Measurements from ENCODE around the gene STK24. TPM values are rescaled to one million over a fixed set of nuclear protein-coding genes. Genes with fewer than 3 reads are reported as not detected.
A peak's percentile ranks its signal among the peaks of the same experiment; 100 is the strongest.

STK24 gene
- total RNA-seq, 3 donors from 2014 or later = 135 to 152 (median 142) TPM

GRCh38 chr13:98538876-98539275, 38.0 kb downstream of the STK24 start:
- Mint-ChIP-seq H3K36me3 (ENCODE audit: insufficient read depth) (peaks cover 6% of the 10 kb centered on the region), H3K4me3 (peak overlapping the region; percentile 19), H3K4me1 (ENCODE audit: low read depth) (peaks cover 94% of the 10 kb centered on the region), H3K9me3 (no peaks in the 10 kb centered on the region), H3K27me3 (ENCODE audit: low read depth) (no peaks in the 10 kb centered on the region)
- DNase-seq (no peak), ATAC-seq (no peak)

GRCh38 chr13:98537740-98538139, 39.2 kb downstream of the STK24 start:
- Mint-ChIP-seq H3K4me1 (ENCODE audit: low read depth) (peaks cover 89% of the 10 kb centered on the region), H3K27me3 (ENCODE audit: low read depth) (no peaks in the 10 kb centered on the region), H3K4me3 (no peak overlapping the region), H3K36me3 (ENCODE audit: insufficient read depth) (peaks cover 9% of the 10 kb centered on the region), H3K9me3 (no peaks in the 10 kb centered on the region)
- DNase-seq (no peak), ATAC-seq (no peak)

DNA sequence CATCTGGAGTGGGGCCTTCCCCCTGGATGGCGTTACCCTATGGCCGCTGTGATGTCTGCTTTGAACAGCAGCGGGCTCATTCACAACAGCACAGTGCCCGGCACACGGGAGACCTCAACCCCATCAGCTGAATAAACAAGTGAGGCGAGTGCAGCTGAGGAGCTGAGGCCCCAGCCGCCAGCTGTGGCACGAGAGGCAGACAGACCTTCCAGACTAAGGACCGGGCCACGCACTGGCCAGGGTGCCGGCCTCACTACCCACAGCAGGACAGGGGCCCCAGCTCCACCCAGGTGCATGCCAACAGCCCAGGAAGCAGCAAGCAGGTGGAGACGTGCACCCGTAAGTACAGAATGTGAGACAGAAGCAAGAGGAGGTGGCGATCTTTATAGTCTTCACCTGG, 39.6 kb downstream of the STK24 start:
- Mint-ChIP-seq H3K4me1 (ENCODE audit: low read depth) (peaks cover 89% of the 10 kb centered on the region), H3K36me3 (ENCODE audit: insufficient read depth) (peaks cover 9% of the 10 kb centered on the region), H3K4me3 (no peak overlapping the region), H3K27me3 (ENCODE audit: low read depth) (no peaks in the 10 kb centered on the region), H3K9me3 (no peaks in the 10 kb centered on the region)
- ATAC-seq (no peak), DNase-seq (no peak)

GRCh38 chr13:98536729-98537128, 40.2 kb downstream of the STK24 start:
- no peaks in the 10 kb centered on the region for H3K9me3 Mint-ChIP-seq
- peaks cover 89% of the 10 kb centered on the region for H3K4me1 Mint-ChIP-seq (ENCODE audit: low read depth)
- no peaks in the 10 kb centered on the region for H3K27me3 Mint-ChIP-seq (ENCODE audit: low read depth)
- peaks cover 9% of the 10 kb centered on the region for H3K36me3 Mint-ChIP-seq (ENCODE audit: insufficient read depth)
- ATAC-seq (no peak), DNase-seq (no peak)
- H3K4me3 Mint-ChIP-seq = no peak overlapping the region

DNA sequence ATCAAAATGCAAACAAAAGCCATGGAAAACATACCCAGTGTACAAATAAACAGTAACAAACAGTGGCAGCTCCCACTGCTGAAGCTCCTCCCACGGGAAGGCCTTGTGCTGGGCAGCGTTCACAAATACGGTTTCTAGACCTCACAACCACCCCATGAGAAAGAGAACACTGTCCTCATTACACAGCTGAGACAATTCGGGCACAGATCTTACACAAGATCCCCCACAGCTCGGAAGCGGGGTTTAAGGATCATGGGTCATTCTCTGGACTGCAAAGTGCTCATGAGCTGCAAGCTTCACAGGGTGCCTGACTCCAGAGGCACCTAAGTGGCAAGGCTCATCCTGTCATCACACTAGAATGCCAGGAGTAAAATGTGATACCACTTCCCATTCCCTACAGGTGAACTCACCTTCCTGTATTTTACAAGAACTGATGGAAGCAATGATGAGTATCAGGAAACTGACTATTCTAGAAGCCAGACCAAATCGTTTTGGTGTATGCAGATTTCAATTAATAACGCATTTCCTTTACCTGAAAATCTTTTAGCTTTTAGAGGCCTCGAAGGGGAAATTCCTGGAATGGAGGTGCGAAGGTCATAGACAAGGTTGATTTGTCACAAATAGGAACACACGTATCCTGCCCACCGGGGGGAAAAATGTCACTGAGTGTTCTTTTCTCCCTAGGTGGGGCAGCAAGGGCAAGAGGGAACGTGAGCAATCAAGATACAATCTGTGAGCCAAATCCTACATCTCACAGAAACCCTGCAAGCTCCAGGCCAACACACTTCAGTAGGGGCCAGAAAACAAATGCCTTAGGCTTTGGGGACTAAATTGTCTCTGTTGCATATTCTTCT, 41.2 kb downstream of the STK24 start:
- H3K4me3 Mint-ChIP-seq = no peak overlapping the region
- ATAC-seq (no peak), DNase-seq (no peak)
- H3K27me3 Mint-ChIP-seq (ENCODE audit: low read depth) = no peaks in the 10 kb centered on the region
- peaks cover 9% of the 10 kb centered on the region for H3K36me3 Mint-ChIP-seq (ENCODE audit: insufficient read depth)
- no peaks in the 10 kb centered on the region for H3K9me3 Mint-ChIP-seq
- peaks cover 89% of the 10 kb centered on the region for H3K4me1 Mint-ChIP-seq (ENCODE audit: low read depth)

- H3K36me3 Mint-ChIP-seq (ENCODE audit: insufficient read depth) = peaks cover 9% of the 10 kb centered on the region
- H3K27me3 Mint-ChIP-seq (ENCODE audit: low read depth) = no peaks in the 10 kb centered on the region
- H3K9me3 Mint-ChIP-seq = no peaks in the 10 kb centered on the region
- ATAC-seq (no peak), DNase-seq (no peak)
- no peak overlapping the region for H3K4me3 Mint-ChIP-seq
- peaks cover 89% of the 10 kb centered on the region for H3K4me1 Mint-ChIP-seq (ENCODE audit: low read depth)
Observed at GRCh38 chr13:98534821-98535220, 42.1 kb downstream of the STK24 start.

DNA sequence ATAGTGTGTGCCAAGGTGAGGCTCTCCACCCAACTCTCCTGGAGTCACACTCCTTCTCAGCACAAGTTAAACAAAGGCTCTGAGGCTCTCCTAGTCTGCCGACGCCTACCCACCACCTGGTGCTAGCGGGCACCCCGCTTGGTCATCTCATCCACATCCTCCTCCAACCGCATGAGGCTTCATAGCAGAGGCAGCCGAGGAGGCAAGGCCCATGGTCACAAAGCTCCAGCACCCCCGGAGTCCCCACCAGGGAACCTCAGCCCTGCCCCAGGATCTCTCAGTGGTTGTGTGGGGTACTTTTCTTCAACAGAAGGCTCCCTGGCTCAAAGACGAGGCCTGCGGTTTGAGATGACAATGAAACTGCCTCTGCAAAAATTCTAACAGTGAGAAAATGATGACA, 43.0 kb downstream of the STK24 start:
- H3K4me3 Mint-ChIP-seq = no peak overlapping the region
- no peak for DNase-seq
- ATAC-seq = peak; percentile 36 to 46
- no peaks in the 10 kb centered on the region for H3K27me3 Mint-ChIP-seq (ENCODE audit: low read depth)
- H3K36me3 Mint-ChIP-seq (ENCODE audit: insufficient read depth) = peaks cover 6% of the 10 kb centered on the region
- peaks cover 89% of the 10 kb centered on the region for H3K4me1 Mint-ChIP-seq (ENCODE audit: low read depth)
- H3K9me3 Mint-ChIP-seq = no peaks in the 10 kb centered on the region

DNA sequence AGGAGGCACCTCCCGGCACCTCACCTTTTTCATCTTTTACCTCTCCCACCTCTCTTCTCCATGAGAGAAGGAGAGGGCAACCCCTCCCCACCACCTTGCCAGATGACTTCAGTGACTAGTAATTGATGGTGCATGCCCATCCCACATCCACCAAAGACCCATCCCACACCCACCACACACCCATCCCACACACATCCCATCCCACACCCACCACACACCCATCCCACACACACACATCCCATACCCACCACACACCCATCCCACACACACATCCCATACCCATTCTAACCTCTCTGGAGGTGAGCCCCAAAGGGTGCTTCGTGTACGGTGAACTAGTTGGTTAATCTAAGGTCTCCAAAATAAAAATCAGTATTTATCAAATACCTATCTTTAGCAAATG, 44.7 kb downstream of the STK24 start:
- no peaks in the 10 kb centered on the region for H3K27me3 Mint-ChIP-seq (ENCODE audit: low read depth)

GRCh38 chr13:98530217-98530616, 46.7 kb downstream of the STK24 start:
- no peak overlapping the region for H3K4me3 Mint-ChIP-seq

More for the DNA sequence above, 44.7 kb downstream of the STK24 start:
- no peak for ATAC-seq
- peaks cover 9% of the 10 kb centered on the region for H3K36me3 Mint-ChIP-seq (ENCODE audit: insufficient read depth)
- no peaks in the 10 kb centered on the region for H3K9me3 Mint-ChIP-seq
- no peak for DNase-seq
- H3K4me3 Mint-ChIP-seq = no peak overlapping the region
- peaks cover 91% of the 10 kb centered on the region for H3K4me1 Mint-ChIP-seq (ENCODE audit: low read depth)

GRCh38 chr13:98529171-98529570, 47.7 kb downstream of the STK24 start:
- DNase-seq (no peak), ATAC-seq (no peak)
- H3K27me3 Mint-ChIP-seq (ENCODE audit: low read depth) = no peaks in the 10 kb centered on the region
- peak overlapping the region; percentile 31 for H3K4me3 Mint-ChIP-seq
- H3K9me3 Mint-ChIP-seq = no peaks in the 10 kb centered on the region
- H3K36me3 Mint-ChIP-seq (ENCODE audit: insufficient read depth) = peaks cover 12% of the 10 kb centered on the region
- peaks cover 92% of the 10 kb centered on the region for H3K4me1 Mint-ChIP-seq (ENCODE audit: low read depth)

More at GRCh38 chr13:98530217-98530616, 46.7 kb downstream of the STK24 start:
- no peaks in the 10 kb centered on the region for H3K9me3 Mint-ChIP-seq
- DNase-seq (no peak), ATAC-seq (no peak)
- H3K4me1 Mint-ChIP-seq (ENCODE audit: low read depth) = peaks cover 91% of the 10 kb centered on the region
- peaks cover 12% of the 10 kb centered on the region for H3K36me3 Mint-ChIP-seq (ENCODE audit: insufficient read depth)
- H3K27me3 Mint-ChIP-seq (ENCODE audit: low read depth) = no peaks in the 10 kb centered on the region

DNA sequence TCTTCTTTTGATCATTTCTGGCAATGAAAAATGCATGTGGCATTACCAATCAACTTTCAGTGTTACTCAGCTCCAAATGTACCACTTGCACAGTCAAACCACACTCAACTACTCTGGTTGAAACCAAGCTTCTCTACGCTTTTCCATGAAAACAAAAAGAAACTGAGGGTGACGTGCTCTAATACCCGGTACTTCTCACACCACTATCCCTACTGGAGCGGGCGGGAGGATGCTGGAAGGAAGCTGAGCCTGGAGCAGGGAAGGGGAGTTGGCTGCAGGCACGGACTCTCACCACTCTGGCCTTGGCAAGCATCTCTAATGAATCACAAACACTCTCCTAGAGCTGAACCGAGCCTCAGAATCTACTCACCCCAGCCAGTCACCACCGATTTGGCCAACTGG, 48.2 kb downstream of the STK24 start:
- H3K27me3 Mint-ChIP-seq (ENCODE audit: low read depth) = no peaks in the 10 kb centered on the region
- peak; percentile 79 for ATAC-seq

GRCh38 chr13:98527526-98527925, 49.4 kb downstream of the STK24 start:
- Mint-ChIP-seq H3K9me3 (no peaks in the 10 kb centered on the region), H3K27me3 (ENCODE audit: low read depth) (no peaks in the 10 kb centered on the region), H3K4me3 (no peak overlapping the region), H3K36me3 (ENCODE audit: insufficient read depth) (peaks cover 7% of the 10 kb centered on the region), H3K4me1 (ENCODE audit: low read depth) (peaks cover 95% of the 10 kb centered on the region)
- DNase-seq = no peak
- no peak for ATAC-seq

More for the DNA sequence above, 48.2 kb downstream of the STK24 start:
- Mint-ChIP-seq H3K9me3 (no peaks in the 10 kb centered on the region), H3K4me3 (peak overlapping the region; percentile 66), H3K4me1 (ENCODE audit: low read depth) (peaks cover 92% of the 10 kb centered on the region), H3K36me3 (ENCODE audit: insufficient read depth) (peaks cover 8% of the 10 kb centered on the region)
- no peak for DNase-seq

DNA sequence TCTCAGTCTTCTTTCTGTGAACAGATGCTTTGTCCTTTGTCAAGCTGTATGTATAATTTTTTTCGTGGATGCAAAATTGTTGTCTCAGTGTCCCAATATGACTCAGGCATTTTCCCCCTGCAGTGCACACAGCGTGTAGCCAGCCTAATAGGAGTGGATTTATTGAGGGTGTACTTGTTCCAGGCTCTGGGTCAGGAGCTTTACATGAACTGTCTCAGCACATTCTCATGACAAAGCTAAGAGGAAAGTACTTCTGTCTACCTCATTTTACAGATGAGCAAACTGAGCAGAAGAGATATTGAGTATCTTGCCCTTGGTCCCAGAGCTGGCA, 50.8 kb downstream of the STK24 start:
- Mint-ChIP-seq H3K27me3 (ENCODE audit: low read depth) (no peaks in the 10 kb centered on the region), H3K4me3 (no peak overlapping the region), H3K36me3 (ENCODE audit: insufficient read depth) (peaks cover 9% of the 10 kb centered on the region), H3K4me1 (ENCODE audit: low read depth) (peaks cover 95% of the 10 kb centered on the region), H3K9me3 (no peaks in the 10 kb centered on the region)
- no peak for ATAC-seq
- DNase-seq = no peak

GRCh38 chr13:98525456-98526181, 51.3 kb downstream of the STK24 start:
- no peak overlapping the region for H3K4me3 Mint-ChIP-seq
- peaks cover 9% of the 10 kb centered on the region for H3K36me3 Mint-ChIP-seq (ENCODE audit: insufficient read depth)
- peaks cover 94% of the 10 kb centered on the region for H3K4me1 Mint-ChIP-seq (ENCODE audit: low read depth)
- DNase-seq (no peak), ATAC-seq (no peak)
- no peaks in the 10 kb centered on the region for H3K27me3 Mint-ChIP-seq (ENCODE audit: low read depth)
- no peaks in the 10 kb centered on the region for H3K9me3 Mint-ChIP-seq

GRCh38 chr13:98524793-98525192, 52.1 kb downstream of the STK24 start:
- ATAC-seq (no peak), DNase-seq (no peak)
- Mint-ChIP-seq H3K4me1 (ENCODE audit: low read depth) (peaks cover 94% of the 10 kb centered on the region), H3K27me3 (ENCODE audit: low read depth) (no peaks in the 10 kb centered on the region), H3K9me3 (no peaks in the 10 kb centered on the region), H3K4me3 (no peak overlapping the region), H3K36me3 (ENCODE audit: insufficient read depth) (peaks cover 9% of the 10 kb centered on the region)

Measured in activated T-cell treated with anti-CD3 and anti-CD28 coated beads, Interleukin-2, amount 50 U/mL, for 4 hours (primary cell).